WTC11 (cell line): Measurements from ENCODE around the gene MYLK.

Source experiments
- CTCF ChIP-seq: fragments of 200-600 bp; IDR thresholded peaks from 2 replicates; pipeline ENCODE4 v1.8.0; 2022; ENCODE audit warnings: antibody characterized with exemption
- E2F1 ChIP-seq: sonication (generic); formaldehyde crosslinking; IDR thresholded peaks from 2 replicates; pipeline ENCODE4 v1.8.0; 2022; ENCODE audit warnings: mild to moderate bottlenecking, missing genetic modification reagents
- FOXP1 ChIP-seq: sonication (generic); formaldehyde crosslinking; IDR thresholded peaks from 2 replicates; pipeline ENCODE4 v1.8.0; 2022; ENCODE audit warnings: missing genetic modification reagents, mild to moderate bottlenecking, moderate library complexity, borderline replicate concordance
- JUN ChIP-seq: sonication (generic); formaldehyde crosslinking; IDR thresholded peaks from 2 replicates; pipeline ENCODE4 v1.8.0; 2023; ENCODE audit warnings: mild to moderate bottlenecking, missing genetic modification reagents
- ZNF416 ChIP-seq: fragments of 250-450 bp; sonication (Bioruptor Pico); IDR thresholded peaks from 2 replicates; pipeline ENCODE4 v1.9.0; 2021; ENCODE audit warnings: mild to moderate bottlenecking, inconsistent platforms
- TF ChIP-seq, protein P1 (sequence below): sonication (generic); formaldehyde crosslinking; IDR thresholded peaks from 2 replicates; pipeline ENCODE4 v1.8.0; 2022; ENCODE audit warnings: mild to moderate bottlenecking, missing genetic modification reagents
- TF ChIP-seq, protein P2 (sequence below): sonication (generic); formaldehyde crosslinking; conservative IDR thresholded peaks from 2 replicates; pipeline ENCODE4 v1.8.1; 2023; ENCODE audit warnings: mild to moderate bottlenecking, low read depth, missing genetic modification reagents, moderate library complexity

GRCh38 chr3:123720638-123721037 is 163.5 kb downstream of the MYLK start:
- no peak for TF ChIP-seq CTCF
- TF ChIP-seq E2F1 (CRISPR knock-in tag): no peak
- TF ChIP-seq, protein P1, sequence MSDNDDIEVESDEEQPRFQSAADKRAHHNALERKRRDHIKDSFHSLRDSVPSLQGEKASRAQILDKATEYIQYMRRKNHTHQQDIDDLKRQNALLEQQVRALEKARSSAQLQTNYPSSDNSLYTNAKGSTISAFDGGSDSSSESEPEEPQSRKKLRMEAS: no peak
- no peak for TF ChIP-seq JUN (CRISPR knock-in tag)
- TF ChIP-seq ZNF416 (CRISPR knock-in tag): no peak
- TF ChIP-seq, protein P2, sequence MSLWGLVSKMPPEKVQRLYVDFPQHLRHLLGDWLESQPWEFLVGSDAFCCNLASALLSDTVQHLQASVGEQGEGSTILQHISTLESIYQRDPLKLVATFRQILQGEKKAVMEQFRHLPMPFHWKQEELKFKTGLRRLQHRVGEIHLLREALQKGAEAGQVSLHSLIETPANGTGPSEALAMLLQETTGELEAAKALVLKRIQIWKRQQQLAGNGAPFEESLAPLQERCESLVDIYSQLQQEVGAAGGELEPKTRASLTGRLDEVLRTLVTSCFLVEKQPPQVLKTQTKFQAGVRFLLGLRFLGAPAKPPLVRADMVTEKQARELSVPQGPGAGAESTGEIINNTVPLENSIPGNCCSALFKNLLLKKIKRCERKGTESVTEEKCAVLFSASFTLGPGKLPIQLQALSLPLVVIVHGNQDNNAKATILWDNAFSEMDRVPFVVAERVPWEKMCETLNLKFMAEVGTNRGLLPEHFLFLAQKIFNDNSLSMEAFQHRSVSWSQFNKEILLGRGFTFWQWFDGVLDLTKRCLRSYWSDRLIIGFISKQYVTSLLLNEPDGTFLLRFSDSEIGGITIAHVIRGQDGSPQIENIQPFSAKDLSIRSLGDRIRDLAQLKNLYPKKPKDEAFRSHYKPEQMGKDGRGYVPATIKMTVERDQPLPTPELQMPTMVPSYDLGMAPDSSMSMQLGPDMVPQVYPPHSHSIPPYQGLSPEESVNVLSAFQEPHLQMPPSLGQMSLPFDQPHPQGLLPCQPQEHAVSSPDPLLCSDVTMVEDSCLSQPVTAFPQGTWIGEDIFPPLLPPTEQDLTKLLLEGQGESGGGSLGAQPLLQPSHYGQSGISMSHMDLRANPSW (CRISPR knock-in tag): no peak
- TF ChIP-seq FOXP1 (CRISPR knock-in tag): no peak
